Measurements from ENCODE around the gene HINFP.

Gene HINFP

GRCh38 chr11:119121008-119121810 is at the start of gene HINFP:
Gene HINFP (plus strand): TSS chr11:119121580. CDS start chr11:119126945, 5,365 bp downstream.
- FAIRE-seq, result peak; percentile 91

DNA sequence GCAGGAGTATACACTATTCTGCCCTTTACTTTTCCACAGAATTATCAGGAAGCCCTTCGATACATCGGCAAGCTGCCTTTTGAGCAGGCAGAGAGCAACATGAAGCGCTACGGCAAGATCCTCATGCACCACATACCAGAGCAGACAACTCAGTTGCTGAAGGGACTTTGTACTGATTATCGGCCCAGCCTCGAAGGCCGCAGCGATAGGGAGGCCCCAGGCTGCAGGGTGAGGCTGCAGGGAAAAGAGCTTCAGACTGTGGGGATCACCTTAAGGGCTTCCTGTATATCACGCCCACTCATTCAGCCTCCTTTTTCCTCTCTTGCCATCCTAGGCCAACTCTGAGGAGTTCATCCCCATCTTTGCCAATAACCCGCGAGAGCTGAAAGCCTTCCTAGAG is 43.5 kb upstream of the HINFP start:
- FAIRE-seq, result no peak

DNA sequence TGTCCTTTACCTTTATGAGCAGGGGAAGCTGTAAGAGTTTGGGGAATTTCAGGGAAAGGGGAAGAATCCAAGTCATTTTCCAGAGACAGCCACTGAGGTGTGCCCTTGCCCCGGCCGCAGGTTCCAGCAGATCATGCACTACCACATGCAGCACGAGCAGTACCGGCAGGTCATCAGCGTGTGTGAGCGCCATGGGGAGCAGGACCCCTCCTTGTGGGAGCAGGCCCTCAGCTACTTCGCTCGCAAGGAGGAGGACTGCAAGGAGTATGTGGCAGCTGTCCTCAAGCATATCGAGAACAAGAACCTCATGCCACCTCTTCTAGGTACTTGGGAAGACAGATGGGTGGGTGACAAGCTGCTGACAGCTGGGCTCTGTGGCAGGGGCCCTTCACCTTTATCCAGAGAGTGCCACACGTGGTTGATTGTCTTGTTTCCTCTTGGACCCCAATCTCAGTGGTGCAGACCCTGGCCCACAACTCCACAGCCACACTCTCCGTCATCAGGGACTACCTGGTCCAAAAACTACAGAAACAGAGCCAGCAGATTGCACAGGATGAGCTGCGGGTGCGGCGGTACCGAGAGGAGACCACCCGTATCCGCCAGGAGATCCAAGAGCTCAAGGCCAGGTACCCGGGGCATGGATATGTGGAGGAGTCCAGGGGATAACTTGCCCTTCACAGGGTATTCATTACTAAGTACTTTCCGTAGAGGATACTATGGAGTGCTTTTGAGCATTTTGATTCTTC is 42.5 kb upstream of the HINFP start:
- FAIRE-seq, result no peak

GRCh38 chr11:119081682-119082260 is 39.6 kb upstream of the HINFP start:
- no peak for FAIRE-seq

DNA sequence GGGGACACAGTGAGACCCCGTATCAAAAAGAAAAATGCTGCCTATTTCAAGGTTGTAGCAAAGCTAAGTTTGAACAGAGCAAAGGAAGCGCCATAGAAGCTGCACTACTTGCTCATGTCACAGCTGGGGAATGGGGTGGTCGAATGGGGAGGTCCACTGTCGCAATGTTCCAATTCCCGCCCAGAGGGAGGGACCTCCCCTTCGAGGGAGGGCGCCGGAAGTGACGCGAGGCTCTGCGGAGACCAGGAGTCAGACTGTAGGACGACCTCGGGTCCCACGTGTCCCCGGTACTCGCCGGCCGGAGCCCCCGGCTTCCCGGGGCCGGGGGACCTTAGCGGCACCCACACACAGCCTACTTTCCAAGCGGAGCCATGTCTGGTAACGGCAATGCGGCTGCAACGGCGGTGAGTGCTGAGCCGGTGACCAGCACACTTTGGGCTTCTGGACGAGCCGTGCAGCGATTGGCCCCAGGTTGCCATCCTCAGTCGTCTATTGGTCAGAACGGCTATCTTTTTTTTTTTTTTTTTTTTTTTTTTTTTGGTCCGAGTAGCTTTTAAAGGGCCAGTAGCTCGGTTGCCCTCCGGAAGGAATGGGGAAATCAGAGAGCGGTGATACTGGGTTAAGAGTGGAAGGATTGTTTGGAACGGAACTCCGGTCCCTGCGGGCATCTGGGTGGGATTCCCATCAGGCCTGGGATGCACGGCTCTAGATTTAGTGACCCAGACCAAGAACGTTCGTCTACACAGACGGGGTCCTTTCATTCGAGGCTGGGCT is 36.5 kb upstream of the HINFP start, which contains the start of gene HMBS:
TSS of gene HMBS (plus strand) at position 219 of the 774 bp plus-strand sequence. CDS start at position 372, 153 bp downstream.
- peak; percentile 84 for FAIRE-seq

- FAIRE-seq, result no peak
These were observed 35.9 kb upstream of the HINFP start for GRCh38 chr11:119085437-119085847.

GRCh38 chr11:119087123-119087522 is 34.3 kb upstream of the HINFP start:
- FAIRE-seq, result no peak

GRCh38 chr11:119087747-119088241 is 33.6 kb upstream of the HINFP start:
- FAIRE-seq, result no peak

DNA sequence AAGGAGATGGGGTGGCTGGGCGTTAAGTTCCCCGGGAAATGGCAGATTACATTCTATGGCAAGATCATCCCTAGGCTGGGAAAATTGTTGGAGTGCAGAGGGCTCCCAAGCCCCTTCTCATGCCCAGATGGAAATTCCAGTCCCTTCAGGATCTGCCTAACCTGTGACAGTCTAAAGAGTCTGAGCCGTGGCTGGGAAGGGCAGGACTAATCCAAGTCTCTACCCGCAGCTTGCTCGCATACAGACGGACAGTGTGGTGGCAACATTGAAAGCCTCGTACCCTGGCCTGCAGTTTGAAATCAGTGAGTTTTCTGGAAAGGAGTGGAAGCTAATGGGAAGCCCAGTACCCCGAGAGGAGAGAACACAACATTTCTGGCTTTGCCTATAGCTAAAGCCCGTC is 33.0 kb upstream of the HINFP start:
- FAIRE-seq, result no peak

DNA sequence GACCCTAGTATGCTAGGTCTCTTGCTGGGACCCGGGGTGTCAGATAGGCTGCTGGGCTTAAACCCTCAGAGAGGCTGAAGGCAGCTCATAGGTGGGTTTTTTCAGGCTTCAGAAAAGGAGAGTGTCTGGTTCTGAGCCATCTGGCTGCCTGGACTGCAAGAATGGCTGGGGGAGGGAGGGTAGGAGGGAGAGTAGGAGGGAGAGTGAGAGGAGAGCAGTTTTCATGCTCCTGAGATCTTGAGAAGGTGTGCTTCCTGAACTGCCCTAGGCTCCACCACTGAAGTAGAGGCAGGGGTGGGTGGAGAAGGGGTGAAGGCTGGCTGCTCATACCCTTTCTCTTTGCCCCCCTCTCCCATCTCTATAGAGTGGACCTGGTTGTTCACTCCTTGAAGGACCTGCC is 32.1 kb upstream of the HINFP start:
- FAIRE-seq, result no peak

- FAIRE-seq, result no peak
These were observed 30.2 kb upstream of the HINFP start for GRCh38 chr11:119091178-119091577.

- FAIRE-seq, result no peak
These were observed 29.2 kb upstream of the HINFP start for GRCh38 chr11:119091966-119092879.

DNA sequence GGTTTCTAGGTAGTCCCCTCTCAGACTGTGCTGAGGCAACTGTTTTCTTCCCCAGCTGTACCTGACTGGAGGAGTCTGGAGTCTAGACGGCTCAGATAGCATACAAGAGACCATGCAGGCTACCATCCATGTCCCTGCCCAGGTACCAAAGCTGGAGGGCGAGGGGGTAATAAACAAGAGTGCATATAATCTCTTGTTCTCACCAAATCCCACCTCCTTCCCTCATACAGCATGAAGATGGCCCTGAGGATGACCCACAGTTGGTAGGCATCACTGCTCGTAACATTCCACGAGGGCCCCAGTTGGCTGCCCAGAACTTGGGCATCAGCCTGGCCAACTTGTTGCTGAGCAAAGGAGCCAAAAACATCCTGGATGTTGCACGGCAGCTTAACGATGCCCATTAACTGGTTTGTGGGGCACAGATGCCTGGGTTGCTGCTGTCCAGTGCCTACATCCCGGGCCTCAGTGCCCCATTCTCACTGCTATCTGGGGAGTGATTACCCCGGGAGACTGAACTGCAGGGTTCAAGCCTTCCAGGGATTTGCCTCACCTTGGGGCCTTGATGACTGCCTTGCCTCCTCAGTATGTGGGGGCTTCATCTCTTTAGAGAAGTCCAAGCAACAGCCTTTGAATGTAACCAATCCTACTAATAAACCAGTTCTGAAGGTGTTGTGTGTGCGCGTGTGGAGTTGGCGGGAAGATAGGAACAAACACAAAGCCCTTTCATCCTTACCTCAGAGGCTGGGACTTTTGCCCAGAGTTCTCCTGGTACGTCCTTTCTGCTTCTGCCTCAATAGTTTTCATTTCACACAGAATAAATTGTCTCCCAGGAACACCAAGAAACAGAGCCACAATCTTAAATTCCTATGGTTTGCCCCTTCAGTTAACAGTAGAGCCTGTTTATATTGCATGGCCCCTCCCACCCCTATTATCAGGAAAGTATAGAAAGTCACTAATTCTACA is 28.2 kb upstream of the HINFP start:
- no peak for FAIRE-seq

- FAIRE-seq, result no peak
These were observed 27.2 kb upstream of the HINFP start for GRCh38 chr11:119093942-119094815.

- no peak for FAIRE-seq
These were observed 26.6 kb upstream of the HINFP start for GRCh38 chr11:119094816-119095065.

- peak; percentile 98 for FAIRE-seq
These were observed 26.1 kb upstream of the HINFP start for GRCh38 chr11:119095066-119095880.

DNA sequence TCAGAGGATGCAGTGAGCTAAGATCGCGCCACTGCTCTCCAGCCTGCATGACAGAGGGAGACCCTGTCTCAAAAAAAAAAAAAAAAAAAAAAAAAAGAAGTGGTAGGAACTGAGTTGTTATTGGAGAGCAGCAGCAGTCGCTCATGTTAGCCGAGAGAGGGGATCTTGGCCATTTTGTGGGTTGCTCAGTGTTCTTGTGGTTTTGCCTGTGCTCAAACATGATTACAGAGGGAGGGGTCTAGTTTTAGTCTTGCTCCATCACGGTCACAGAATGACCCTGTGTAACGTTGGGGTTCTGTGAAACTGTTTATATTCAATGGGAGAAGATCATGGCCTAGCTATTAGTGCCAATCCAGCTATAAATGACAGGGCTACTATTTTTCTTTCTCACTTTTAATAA is 21.7 kb upstream of the HINFP start:
- FAIRE-seq, result no peak

DNA sequence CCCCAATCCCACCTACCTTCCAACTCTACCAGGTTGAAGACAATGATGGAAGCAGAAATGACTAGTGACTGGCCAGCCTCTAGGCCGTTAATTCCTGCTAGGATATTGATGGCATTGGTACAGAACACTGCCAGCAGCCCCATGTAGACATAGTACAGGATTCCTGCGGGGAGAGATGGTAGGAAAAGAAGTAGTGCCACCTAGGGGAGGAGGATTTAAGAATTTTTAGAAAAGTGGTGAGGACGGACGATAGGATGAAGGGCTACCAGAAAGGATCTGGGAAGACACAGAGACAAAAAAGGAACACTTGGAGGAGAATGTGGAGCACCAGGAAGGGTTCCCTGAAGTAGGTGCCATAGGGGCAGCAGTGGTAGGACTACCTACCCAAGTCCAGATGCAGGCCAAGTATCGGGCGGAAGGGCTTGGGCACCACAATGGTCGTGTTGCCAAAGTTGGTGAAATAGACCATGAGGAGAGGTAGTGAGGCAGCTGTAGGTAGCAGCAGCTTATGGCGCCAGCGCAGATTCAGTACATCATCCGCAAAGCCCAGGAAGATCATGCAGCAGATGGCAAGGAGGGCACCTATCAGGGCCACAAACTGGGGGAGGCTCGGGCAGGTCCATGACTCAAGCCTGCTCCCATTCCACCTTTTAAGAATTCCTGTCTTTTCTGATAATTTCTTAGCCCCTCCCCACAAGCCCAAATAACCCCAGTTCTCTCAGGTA is 21.0 kb upstream of the HINFP start:
- FAIRE-seq, result no peak
